ENCODE results near the gene APPL2.

- TF ChIP-seq POLR2AphosphoS5 (IDR thresholded peaks at IDR 0.05), result no peak
- TF ChIP-seq CTCF (IDR thresholded peaks at IDR 0.05), result no peak
- no peak for TF ChIP-seq EP300 (IDR thresholded peaks at IDR 0.05)
Measured at GRCh38 chr12:105257321-105257728, 21.4 kb upstream of the APPL2 start.
